Testis (tissue), 3 donors: ENCODE results near the gene NAPG. TPM values are rescaled to one million over a fixed set of nuclear protein-coding genes. Genes with fewer than 3 reads are reported as not detected.

Experiments used
- DNase-seq: peaks from one replicate; pipeline ENCODE4 v3.0.0-alpha.2; 2019
- H3K27ac ChIP-seq, 2 donors: fragments of 200-600 bp; sonication (generic); one replicate each; pipeline ENCODE4 v1.5.1; 2019
- H3K27me3 ChIP-seq: fragments of 200-600 bp; sonication (generic); one replicate; pipeline ENCODE4 v1.5.1; 2019
- H3K36me3 ChIP-seq: fragments of 200-600 bp; sonication (generic); one replicate; pipeline ENCODE4 v1.5.1; 2017; ENCODE audit warnings: low read depth; ENCODE audit errors: missing control alignments
- H3K4me1 ChIP-seq: fragments of 200-600 bp; sonication (generic); one replicate; pipeline ENCODE4 v1.5.1; 2019
- H3K4me3 ChIP-seq, 2 donors: fragments of 200-600 bp; sonication (generic); one replicate each; pipeline ENCODE4 v1.5.1; 2017 to 2019
- H3K9me3 ChIP-seq: fragments of 200-600 bp; sonication (generic); one replicate; pipeline ENCODE4 v1.5.1; 2017
- CTCF ChIP-seq, 3 experiments: fragments of 450-650 bp in 2 of 3; fragments of 200-600 bp in 1 of 3; sonication (generic) in 1 of 3; IDR thresholded peaks; one replicate each; pipeline ENCODE4 v1.5.1; 2016 to 2019; ENCODE audit warnings: antibody characterized with exemption in 3 of 3, mild to moderate bottlenecking in 2 of 3, moderate library complexity in 1 of 3
- POLR2A ChIP-seq: fragments of 450-650 bp; IDR thresholded peaks from one replicate; pipeline ENCODE4 v1.6.1; 2017; ENCODE audit warnings: antibody characterized with exemption, mild to moderate bottlenecking, moderate library complexity
- WGBS, 2 donors: methylation state at CpG; one replicate each; pipeline ENCODE4 v1.1.5; 2018; 5-methylcytosine and 5-hydroxymethylcytosine counted together
- intact Hi-C: fragments of 100-400 bp; cut with DNase I; formaldehyde crosslinking; loops from one replicate; pipeline ENCODE4 v1.15.1; 2023; ENCODE audit warnings: low total_unique reads
- polyA plus RNA-seq: library from polyadenylated mRNA; stranded (reverse); fragments of 350-450 nt; fragmentation: Illumina TruSeq; extraction: RNeasy Lipid Tissue Mini Kit (QIAGEN cat#74804); gene quantifications from one replicate; pipeline ENCODE4 v1.2.3, GENCODE V29; 2014; ENCODE audit warnings: low read depth, low replicate concordance; ENCODE audit not compliant: insufficient read depth
- total RNA-seq, 2 donors: library from RNA; depleted of rRNA; stranded (reverse); fragments of >200 nt; gene quantifications; one replicate each; pipeline ENCODE4 v1.2.3, GENCODE V29; 2016

Gene NAPG
- total and polyA plus RNA-seq, 3 donors from 2014 or later, result 19.5 to 40.3 (median 33.5) TPM

- H3K4me3 ChIP-seq, result no peak overlapping the region
- no peak overlapping the region for H3K27ac ChIP-seq
- H3K4me1 ChIP-seq, result no peaks in the 10 kb centered on the region
- no peaks in the 10 kb centered on the region for H3K36me3 ChIP-seq
- intact Hi-C loops, result no loop called here
- H3K27me3 ChIP-seq, result no peaks in the 10 kb centered on the region
- DNase-seq, result no peak
- no peak for TF ChIP-seq CTCF (IDR thresholded peaks at IDR 0.05)
- no peak for TF ChIP-seq POLR2A
- 77 to 86% methylated on average over 9 to 12 of the region's 12 CpGs for WGBS, 2 donors
- H3K9me3 ChIP-seq, result no peaks in the 10 kb centered on the region
Measured at GRCh38 chr18:10579079-10579867, 53.4 kb downstream of the NAPG start.

- DNase-seq, result no peak
- intact Hi-C loops, result no loop called here
- no peak overlapping the region for H3K4me3 ChIP-seq
- H3K27ac ChIP-seq, result no peak overlapping the region
- H3K27me3 ChIP-seq, result no peaks in the 10 kb centered on the region
- no peaks in the 10 kb centered on the region for H3K4me1 ChIP-seq
- TF ChIP-seq CTCF (IDR thresholded peaks at IDR 0.05) (no peak), POLR2A (no peak)
- H3K36me3 ChIP-seq, result no peaks in the 10 kb centered on the region
- no peaks in the 10 kb centered on the region for H3K9me3 ChIP-seq
- 96 to 97% methylated on average over 4 of the region's 4 CpGs for WGBS, 2 donors
Measured at GRCh38 chr18:10580215-10580614, 54.4 kb downstream of the NAPG start.

- DNase-seq, result no peak
- H3K9me3 ChIP-seq, result no peaks in the 10 kb centered on the region
- 86 to 91% methylated on average over 1 of the region's 1 CpG for WGBS, 2 donors
- H3K27ac ChIP-seq, result no peak overlapping the region
- intact Hi-C loops, result no loop called here
- H3K27me3 ChIP-seq, result no peaks in the 10 kb centered on the region
- TF ChIP-seq POLR2A (no peak), CTCF (IDR thresholded peaks at IDR 0.05) (no peak)
- no peaks in the 10 kb centered on the region for H3K4me1 ChIP-seq
- H3K4me3 ChIP-seq, result no peak overlapping the region
- no peaks in the 10 kb centered on the region for H3K36me3 ChIP-seq
Measured at GRCh38 chr18:10585260-10585659, 59.4 kb downstream of the NAPG start.

- Histone ChIP-seq H3K27ac (no peak overlapping the region), H3K27me3 (no peaks in the 10 kb centered on the region), H3K4me3 (no peak overlapping the region), H3K4me1 (no peaks in the 10 kb centered on the region), H3K9me3 (no peaks in the 10 kb centered on the region), H3K36me3 (no peaks in the 10 kb centered on the region)
- TF ChIP-seq POLR2A, result no peak
- no peak for TF ChIP-seq CTCF (IDR thresholded peaks at IDR 0.05)
- intact Hi-C loops, result no loop called here
- DNase-seq, result no peak
- WGBS, 2 donors, result 81 to 91% methylated on average over 27 to 30 of the region's 30 CpGs
Measured at GRCh38 chr18:10588975-10589374, 63.1 kb downstream of the NAPG start.

- Histone ChIP-seq H3K27me3 (no peaks in the 10 kb centered on the region), H3K4me3 (no peak overlapping the region), H3K4me1 (no peaks in the 10 kb centered on the region), H3K9me3 (no peaks in the 10 kb centered on the region), H3K36me3 (no peaks in the 10 kb centered on the region), H3K27ac (no peak overlapping the region)
- 91 to 92% methylated on average over 8 of the region's 8 CpGs for WGBS, 2 donors
- TF ChIP-seq POLR2A (no peak), CTCF (IDR thresholded peaks at IDR 0.05) (no peak)
- intact Hi-C loops, result no loop called here
- DNase-seq, result no peak
Measured at GRCh38 chr18:10590412-10590811, 64.6 kb downstream of the NAPG start.
